HG03095 (cell line): ENCODE results near the gene MAP7D3.
"Not testable (repeated sequence)": the region's sequence is repeated elsewhere in the genome, so short reads cannot be mapped to it uniquely, and the experiment has no call there.

ENCODE experiments used
- ATAC-seq: cut with Tn5 transposase; IDR thresholded peaks from one replicate; pipeline ENCODE4 v1.9.1; 2021; ENCODE audit warnings: moderate library complexity; ENCODE audit not compliant: unreplicated experiment

MAP7D3 gene

DNA sequence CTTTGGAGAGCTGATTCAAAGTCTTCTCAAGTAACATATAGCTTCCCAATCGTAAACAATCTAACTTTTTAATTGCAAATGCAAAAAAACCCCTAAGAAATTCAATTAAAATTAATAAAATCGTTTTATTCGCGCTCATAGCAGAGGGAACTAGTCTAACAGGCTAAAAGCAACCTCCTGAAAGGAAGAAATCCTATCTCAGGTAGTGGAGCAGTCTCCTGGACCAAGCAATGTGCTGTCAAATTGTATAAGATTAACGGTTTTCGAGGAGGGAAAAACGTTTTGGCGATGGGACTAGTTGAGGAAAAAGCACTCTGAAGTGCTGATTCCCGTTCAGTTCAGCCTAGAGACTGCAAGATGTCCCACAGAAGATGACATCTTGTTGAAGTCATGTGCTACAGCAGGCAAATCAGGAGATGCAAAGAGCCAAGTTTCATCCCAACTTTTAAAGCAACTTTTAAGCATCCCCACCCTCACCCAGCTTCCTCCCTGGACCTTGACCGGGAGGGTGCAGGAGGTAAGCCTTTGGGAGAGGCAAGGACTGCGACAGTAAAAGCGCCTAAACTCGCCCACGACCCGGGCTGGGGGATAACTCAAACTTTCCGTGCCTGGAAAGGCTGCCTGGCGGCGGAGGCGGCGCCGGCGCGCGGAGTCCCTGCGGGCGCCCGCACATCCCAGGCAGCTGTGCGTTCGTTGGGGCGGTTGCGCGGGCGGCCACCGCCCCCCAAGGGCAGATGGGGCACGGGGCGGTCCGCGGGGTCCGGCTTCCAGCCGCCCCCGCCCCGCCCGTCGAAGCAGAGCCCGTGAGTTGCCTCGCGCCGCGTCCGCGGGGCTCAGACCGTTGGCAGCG is 784 bp downstream of the MAP7D3 start:
- ATAC-seq: peak; percentile 39

DNA sequence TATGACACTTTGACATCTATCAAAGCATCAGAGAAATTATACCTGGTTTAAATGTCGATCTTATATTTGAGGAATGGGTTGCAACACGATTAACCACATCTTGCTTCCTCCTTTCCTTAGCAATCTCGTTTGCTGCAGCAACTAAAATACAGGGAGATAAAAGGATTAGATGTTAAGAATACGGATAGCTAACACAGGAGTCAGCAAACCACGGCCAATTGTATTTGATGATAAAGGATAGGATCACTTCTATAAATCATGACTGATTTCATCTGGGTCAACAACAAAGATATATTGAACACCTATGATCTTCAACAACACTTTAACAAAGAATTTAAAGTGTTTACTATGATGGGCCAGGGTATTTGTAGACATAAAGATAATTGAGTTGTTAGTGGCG is 5.0 kb downstream of the MAP7D3 start:
- ATAC-seq: no peak

DNA sequence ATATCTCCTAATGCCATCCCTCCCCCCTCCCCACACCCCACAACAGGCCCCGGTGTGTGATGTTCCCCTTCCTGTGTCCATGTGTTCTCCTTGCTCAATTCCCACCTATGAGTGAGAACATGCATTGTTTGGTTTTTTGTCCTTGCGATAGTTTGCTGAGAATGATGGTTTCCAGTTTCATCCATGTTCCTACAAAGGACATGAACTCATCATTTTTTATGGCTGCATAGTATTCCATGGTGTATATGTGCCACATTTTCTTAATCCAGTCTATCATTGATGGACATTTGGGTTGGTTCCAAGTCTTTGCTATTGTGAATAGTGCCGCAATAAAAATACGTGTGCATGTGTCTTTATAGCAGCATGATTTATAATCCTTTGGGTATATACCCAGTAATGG is 13.4 kb downstream of the MAP7D3 start:
- not testable (repeated sequence) for ATAC-seq

DNA sequence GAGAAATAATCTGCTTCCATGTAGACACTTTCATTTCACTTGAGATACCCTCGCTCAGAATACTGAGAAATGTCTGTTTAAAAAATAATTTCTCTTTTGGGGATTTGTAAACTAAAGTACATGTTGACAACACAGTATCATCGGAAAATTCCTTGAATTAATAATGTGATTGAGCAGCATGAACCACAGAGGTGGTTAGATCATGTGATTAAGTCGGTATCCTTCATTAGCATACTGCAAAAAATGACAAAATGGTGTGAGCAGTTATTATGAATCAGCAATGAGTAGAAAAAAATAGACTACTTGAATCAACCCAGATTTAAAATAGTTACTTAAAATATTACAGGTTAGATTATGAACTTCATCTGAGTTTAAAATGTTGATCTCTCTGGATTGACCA is 14.1 kb downstream of the MAP7D3 start:
- ATAC-seq: no peak

DNA sequence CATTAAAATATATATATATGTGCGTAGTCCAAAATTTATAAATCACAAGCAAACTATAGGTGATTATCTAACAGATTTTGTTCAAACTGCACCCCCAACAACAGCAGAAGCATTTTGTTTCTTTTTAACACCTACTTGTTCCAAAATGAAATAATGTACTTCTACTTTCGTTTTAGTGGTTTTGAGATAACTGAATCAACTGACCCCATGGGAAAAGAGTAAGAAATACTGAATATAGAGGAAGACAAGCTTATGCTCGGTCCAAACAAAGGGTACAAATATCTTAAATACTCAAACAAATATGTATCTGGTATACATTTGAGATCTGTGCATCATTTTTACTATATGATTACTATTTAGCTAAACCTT is 22.4 kb downstream of the MAP7D3 start:
- peak; percentile 52 for ATAC-seq

DNA sequence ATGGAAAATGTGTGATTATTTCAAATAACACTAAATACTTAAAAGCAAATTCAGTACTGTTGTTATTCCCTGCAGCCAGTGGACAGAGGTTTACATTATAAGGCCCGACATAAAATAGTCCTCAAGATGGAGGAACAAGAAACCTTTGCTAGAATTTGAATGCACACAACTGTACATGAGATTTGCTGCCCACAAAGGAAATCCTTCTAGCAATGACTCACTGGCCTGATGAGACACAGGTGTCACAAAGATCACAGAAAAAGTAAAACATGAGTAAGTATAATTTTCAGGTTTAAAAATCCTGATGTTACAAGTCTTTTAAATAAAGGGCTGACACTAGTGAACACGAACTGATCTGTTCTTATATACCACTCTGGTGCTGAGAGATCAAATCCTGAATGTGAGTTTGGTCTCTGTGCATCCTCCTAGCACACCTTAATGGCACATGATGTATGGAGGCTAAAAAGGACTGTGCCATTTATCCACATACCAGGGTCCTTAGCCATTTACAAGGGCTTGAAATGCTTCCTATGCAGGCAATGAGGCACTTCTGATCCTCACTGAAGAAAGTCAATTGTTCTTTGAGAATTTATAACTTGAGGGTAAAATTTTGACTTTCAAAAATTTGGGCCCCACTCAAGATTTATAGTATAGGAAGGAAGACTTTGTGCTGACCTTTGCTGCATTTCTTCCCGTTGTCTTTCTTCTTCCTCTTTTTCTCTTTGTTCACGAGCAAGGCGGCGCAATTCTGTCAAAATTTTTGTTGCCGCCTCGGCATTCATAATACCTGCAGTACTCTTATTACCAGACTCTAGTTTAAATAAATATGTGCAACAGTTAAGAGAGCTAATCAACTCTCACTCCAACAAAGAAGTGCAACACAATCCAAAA is 23.0 kb downstream of the MAP7D3 start:
- ATAC-seq: peak; percentile 55

DNA sequence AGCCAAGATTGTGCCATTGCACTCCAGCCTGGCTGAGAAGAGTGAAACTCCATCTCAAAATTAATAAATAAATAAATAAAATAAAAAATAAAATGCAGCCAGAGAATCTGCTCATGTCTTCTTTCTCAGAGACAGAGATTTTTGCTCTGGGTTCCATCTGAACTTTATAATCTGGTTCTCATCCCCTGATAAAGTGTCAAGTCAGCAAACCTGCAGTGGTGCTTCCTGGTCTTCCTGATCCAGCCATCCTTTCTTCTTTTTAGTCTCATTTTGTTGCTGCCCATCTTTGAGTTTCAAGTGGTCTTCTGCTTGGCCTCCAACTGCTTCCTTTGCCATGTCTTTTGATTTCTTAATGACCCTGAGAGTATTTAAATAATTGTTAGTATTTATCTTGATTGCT is 24.1 kb downstream of the MAP7D3 start:
- ATAC-seq: no peak

DNA sequence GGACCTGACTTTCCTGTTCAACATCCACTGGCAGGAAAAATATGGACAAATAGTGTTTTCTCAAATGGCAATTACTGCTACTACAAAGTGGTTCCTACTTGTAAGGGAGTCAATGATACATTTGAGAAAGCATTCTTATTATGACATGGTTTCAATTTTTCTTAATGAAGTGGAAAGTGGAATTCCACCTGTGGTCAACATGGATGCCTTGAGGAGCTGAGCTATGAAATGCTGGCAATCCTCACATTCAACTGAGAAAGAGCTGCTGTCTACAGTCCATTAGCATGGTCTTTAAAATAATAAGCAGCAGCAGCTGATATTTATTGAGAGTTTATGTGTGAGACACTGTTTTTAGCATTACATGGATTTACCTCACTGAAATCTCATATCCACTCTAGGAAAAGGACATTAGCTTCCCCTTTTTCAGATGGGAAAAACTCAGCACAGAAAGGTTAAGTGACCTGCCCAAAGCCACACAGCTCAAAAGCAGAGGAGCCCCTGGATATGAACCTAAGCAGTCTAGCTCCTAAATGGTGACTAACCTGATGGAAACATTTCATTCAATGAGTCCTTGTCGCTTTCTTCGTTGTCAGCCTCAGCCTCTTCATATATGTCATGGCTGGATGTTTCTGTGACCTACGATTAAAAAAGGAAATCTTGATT is 29.2 kb downstream of the MAP7D3 start:
- no peak for ATAC-seq

DNA sequence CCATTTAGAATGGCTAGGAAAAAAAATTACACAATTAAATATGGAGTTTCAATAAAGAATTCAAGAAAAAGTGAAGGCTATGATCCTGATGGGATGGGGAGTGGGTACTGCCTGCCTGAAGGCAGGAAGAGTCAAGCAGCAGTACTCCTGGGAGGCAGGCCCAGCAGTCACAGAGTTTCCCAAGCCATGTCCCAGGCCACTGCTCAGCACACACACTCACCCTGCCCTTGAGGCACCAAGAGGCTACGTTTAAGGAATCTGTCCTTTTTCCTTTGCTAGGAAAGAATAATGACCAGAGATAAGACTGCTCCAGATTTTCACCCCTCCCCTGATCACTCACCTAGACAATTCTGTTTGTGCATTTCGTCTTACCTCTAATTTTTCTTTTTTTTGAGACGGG is 30.2 kb downstream of the MAP7D3 start:
- ATAC-seq: no peak

DNA sequence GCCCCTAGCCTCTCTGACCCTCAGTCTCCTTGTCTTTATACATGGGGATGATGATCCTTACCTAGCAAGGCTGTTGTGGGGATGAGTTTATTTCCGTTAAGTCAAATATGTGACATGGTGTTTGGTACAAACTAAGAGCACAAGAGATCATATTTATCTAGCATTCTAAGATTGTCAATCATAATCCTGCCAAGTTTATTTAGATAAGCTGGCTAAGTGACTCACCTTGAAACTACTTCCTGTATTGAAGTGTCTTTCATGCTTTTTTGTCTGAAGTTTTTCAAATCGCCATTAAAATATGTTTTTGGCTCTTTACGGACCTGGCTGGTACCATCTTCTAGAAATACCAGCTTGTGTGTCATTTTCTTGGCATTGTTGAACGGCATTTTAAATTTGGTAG is 30.7 kb downstream of the MAP7D3 start:
- ATAC-seq: no peak

DNA sequence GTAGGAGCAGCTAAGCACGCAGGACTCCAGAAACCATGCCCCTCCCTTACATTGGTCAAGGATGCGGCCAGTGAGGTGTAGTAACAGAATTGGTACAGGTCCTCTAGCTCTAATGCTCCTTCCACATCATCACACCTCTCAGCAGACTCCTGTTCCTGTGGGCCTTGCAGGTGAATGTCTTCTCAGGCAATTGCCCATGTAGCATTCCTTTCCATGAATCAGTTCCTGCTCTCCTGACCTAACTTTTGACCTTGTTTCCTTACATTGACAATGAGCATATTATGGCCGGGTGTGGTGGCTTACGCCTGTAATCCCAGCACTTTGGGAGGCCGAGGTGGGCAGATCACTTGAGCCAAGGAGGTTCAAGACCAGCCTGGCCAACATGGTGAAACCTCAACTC is 31.3 kb downstream of the MAP7D3 start:
- ATAC-seq: no peak

DNA sequence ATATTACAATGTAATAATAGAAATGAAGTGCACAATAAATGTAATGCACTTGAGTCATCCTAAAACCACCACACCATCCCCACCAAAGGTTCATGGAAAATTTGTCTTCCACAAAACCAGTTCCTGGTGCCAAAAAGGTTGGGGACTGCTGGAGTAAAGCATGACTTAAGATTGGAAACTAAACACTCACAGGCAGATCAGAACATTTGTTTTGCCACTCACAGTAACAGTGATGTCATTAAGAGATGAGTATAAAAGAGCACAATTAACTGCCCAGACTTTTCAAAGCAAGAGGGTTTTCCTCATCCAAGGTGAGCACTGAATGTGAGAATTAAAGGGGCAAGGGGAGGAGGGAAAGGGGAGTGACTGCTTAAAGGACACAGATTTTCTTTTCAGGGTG is 35.6 kb downstream of the MAP7D3 start:
- no peak for ATAC-seq

DNA sequence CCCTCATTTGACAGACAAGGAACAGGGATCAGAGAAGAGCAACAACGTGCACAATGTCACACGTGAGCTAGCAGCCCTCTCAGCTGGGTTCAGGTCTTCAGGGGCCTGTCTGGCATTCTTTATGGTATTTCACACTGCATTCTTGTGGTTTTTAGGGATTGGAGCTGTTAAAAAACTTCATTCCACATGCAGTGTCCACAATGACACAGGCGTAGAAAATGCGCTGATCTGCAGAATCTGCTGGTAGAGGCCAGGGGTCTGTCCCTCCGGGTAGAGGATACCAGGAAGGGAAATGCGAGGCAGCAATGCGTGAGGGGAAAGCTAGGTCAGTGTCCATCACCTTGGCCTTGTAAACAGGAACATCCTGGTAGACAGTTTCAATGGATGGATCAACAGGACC is 36.6 kb downstream of the MAP7D3 start:
- ATAC-seq: no peak

DNA sequence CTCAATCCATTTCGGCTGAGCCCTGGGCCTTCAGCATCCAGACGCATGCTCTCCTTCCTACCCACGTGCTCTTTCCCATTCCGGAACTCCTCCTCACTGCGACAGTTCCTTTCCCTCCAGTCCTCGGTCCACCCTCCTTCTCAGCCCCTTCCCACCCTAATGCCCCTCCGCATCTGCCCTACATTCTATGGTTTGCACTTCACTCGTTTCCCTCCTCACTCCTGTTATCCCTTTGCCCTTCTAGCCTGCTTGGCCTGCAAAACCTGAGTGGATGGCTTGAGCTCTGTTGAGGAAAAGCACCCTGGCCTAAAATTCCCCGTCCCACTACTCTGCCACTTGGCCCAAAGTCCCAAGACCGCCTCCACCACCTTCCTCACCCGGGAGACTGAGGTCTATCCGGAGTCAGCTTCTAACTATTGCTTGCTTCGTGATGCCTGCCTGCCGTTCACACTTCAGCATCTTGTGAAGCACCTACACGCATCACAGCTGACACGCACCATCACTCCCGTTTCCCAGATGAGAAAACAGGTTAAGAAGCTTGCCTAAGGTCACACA is 38.6 kb downstream of the MAP7D3 start:
- ATAC-seq: no peak

DNA sequence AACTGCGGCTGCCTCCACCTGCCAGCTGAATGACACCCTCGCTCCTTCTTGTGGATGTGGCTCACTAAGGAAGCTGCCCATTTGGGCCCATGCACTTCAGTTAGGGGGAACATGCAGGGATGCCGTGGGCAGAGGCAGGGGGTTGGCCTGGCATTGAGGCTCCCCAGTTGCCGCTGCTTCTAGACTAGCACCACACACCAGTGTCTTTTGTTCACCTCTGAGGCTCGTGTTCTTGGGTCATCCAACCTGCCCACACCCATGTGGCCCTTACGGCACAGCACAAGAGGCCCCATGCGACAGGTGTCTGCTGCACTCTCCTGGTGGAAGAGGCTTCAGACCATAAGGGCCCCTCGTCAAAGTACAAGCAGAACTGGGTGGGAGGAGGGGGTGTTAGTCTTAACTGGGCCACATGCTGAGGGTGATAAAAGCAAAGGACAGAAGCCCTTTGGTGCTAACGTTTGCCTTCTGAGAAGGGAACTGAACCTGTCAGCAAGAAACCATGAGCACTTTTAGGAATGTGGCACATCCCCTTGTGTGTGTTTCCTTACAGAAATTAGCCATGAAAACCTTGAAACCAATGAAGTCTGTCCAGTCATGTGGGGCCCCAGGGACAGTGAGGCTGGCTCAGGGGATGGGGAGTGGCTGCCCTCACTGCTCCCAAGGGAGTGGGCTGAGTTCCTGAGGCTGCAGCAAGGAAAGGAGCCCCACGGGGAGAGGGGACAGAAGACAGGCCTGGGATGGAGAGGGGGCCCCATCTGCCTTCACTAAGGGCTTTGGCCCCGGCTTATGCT is 39.2 kb downstream of the MAP7D3 start:
- no peak for ATAC-seq

DNA sequence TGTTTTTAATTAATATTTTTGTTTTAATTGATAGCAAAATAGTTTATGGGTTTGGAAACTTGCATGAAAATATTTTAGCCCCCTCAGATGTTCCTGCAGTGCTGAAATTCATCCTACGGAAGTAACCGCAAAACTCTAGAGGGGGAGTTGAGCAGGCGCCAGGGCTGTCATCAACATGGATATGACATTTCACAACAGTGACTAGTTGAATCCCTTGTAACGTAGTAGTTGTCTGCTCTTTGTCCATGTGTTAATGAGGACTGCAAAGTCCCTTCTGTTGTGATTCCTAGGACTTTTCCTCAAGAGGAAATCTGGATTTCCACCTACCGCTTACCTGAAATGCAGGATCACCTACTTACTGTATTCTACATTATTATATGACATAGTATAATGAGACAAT is 40.4 kb downstream of the MAP7D3 start:
- no peak for ATAC-seq

DNA sequence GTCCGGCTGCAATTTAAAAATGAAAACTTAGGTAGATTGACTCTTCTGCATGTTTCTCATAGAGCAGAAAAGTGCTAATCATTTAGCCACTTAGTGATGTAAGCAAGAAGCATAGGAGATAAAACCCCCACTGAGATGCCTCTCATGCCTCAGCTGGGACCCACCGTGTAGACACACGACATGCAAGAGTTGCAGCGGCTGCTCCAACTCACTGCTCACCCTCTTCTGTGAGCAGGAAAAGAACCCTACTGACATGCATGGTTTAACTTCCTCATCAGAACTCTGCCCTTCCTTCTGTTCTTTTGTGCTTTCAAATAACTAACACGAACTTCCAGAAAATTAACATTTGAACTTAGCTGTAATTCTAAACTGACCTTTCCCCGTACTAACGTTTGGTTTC is 41.0 kb downstream of the MAP7D3 start:
- ATAC-seq: no peak

DNA sequence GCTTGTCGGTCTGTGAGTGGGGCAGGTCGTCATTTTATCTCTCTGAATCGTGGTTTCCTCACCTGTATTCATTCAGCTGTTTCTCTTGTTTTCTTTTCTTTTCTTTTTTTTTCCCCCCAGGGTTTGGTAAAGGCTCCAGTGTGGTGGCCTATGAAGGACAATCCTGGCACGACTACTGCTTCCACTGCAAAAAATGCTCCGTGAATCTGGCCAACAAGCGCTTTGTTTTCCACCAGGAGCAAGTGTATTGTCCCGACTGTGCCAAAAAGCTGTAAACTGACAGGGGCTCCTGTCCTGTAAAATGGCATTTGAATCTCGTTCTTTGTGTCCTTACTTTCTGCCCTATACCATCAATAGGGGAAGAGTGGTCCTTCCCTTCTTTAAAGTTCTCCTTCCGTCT is 41.4 kb downstream of the MAP7D3 start:
- ATAC-seq: no peak

DNA sequence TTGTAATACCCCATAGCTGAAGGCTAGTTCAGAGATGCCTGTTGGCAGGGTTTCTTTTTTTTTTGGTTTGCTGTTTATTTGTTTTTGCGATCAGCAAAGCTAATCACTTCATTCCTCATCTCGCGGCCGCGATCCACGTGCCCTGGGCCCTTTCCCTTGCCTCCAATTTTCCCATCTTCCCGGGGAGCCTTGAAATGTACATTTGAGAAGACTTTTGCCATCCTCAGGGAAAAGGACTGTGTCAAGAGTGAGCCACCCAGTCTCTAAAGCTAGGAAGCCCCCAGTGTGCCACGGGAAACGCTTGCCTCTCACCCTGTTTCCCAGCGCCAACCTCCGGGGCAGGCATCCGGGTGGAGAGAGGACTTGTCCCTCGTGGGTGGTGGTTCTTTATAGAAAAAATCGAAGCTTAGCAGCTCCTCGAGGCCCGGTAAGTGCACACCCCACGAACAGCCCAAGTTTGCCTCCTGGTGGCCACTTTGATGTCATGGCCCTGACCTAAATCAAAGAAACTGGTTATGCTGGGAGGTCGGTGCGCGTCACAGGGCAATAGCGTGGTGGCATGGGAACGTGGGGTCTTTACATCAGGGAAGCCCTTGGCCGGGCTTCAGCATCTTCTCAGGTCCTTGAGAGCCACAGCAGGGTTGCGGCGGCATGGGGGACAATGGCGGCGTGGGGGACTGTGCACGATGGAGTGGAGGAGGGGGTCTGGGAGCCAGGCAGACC is 42.0 kb downstream of the MAP7D3 start:
- no peak for ATAC-seq

DNA sequence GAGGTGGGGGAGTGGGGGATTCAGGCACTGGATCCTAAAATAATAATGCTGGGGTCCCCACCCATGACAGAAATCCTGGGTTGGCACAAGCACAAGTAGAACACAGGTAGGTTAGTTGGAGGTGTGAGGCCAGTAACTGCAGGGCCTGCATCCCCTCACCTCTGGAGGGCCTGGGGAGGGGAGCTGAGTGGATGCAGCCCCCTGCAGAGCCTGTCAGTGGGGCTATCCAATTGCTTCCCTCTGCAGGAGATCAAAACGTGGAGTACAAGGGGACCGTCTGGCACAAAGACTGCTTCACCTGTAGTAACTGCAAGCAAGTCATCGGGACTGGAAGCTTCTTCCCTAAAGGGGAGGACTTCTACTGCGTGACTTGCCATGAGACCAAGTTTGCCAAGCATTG is 43.7 kb downstream of the MAP7D3 start:
- ATAC-seq: no peak
